SU-DHL-6 (cell line): ENCODE data around the gene IBA57.
A peak's percentile ranks its signal among the peaks of the same experiment; 100 is the strongest.

Source experiments
- H2AFZ ChIP-seq: fragments of 200-600 bp; sonication (generic); 2 replicates; pipeline ENCODE4 v1.6.1; 2014; ENCODE audit warnings: low read depth, mild to moderate bottlenecking, moderate library complexity, mixed read lengths, antibody characterized with exemption, low read length; ENCODE audit not compliant: severe bottlenecking
- H3F3A ChIP-seq: fragments of 200-600 bp; shearing (Covaris generic); 2 replicates; pipeline ENCODE4 v1.6.0; 2016; ENCODE audit warnings: antibody characterized with exemption, mild to moderate bottlenecking; ENCODE audit not compliant: insufficient read depth
- H3K27ac ChIP-seq: fragments of 200-600 bp; sonication (generic); 2 replicates; pipeline ENCODE4 v1.5.1; 2016; ENCODE audit warnings: low read depth, mild to moderate bottlenecking, low read length, moderate library complexity, mixed read lengths
- H3K27me3 ChIP-seq: fragments of 200-600 bp; sonication (generic), shearing (Covaris generic); 2 replicates; pipeline ENCODE4 v1.6.0; 2014; ENCODE audit warnings: mild to moderate bottlenecking, low read length
- H3K36me3 ChIP-seq: fragments of 200-600 bp; sonication (generic); 2 replicates; pipeline ENCODE4 v1.6.1; 2014; ENCODE audit warnings: mild to moderate bottlenecking, low read length, mixed read lengths
- H3K4me2 ChIP-seq: fragments of 300-600, 200-600 bp; shearing (Covaris generic), sonication (generic); 2 replicates; pipeline ENCODE4 v1.6.0; 2014; ENCODE audit warnings: low read length, low read depth, mild to moderate bottlenecking; ENCODE audit not compliant: poor library complexity, severe bottlenecking
- H3K4me3 ChIP-seq: fragments of 200-600 bp; sonication (generic); 2 replicates; pipeline ENCODE4 v1.5.1; 2014; ENCODE audit warnings: antibody characterized with exemption, low read length, mild to moderate bottlenecking, mixed read lengths; ENCODE audit not compliant: insufficient read depth, poor library complexity, severe bottlenecking
- H3K79me2 ChIP-seq: fragments of 200-600 bp; sonication (generic); 2 replicates; pipeline ENCODE4 v1.6.1; 2014; ENCODE audit warnings: mild to moderate bottlenecking, low read length, moderate library complexity; ENCODE audit not compliant: insufficient read depth
- H3K9ac ChIP-seq: fragments of 200-600 bp; sonication (generic); 2 replicates; pipeline ENCODE4 v1.7.0; 2014; ENCODE audit warnings: mild to moderate bottlenecking, low read length
- H3K9me2 ChIP-seq: fragments of 200-600 bp; sonication (generic); replicated peaks from 2 replicates; pipeline ENCODE4 v1.6.1; 2014; ENCODE audit warnings: low read length; ENCODE audit not compliant: insufficient read depth
- H3K9me3 ChIP-seq: fragments of 200-600 bp; sonication (generic); 2 replicates; pipeline ENCODE4 v1.6.1; 2014; ENCODE audit warnings: low read length, mixed read lengths; ENCODE audit not compliant: insufficient read depth
- H4K20me1 ChIP-seq: fragments of 200-600 bp; sonication (generic); 2 replicates; pipeline ENCODE4 v1.6.1; 2014; ENCODE audit warnings: low read depth, mild to moderate bottlenecking, antibody characterized with exemption, low read length, moderate library complexity, mixed read lengths
- CTCF ChIP-seq: fragments of 200-600 bp; sonication (generic); IDR thresholded peaks from one replicate; pipeline ENCODE4 v1.5.1; 2017; ENCODE audit warnings: antibody characterized with exemption, mild to moderate bottlenecking, low read length, moderate library complexity; ENCODE audit not compliant: insufficient read depth, poor library complexity, severe bottlenecking
- EZH2phosphoT487 ChIP-seq: fragments of 200-600 bp; sonication (generic), shearing (Covaris generic); conservative IDR thresholded peaks from 2 replicates; pipeline ENCODE4 v1.6.1; 2018; ENCODE audit warnings: mild to moderate bottlenecking, antibody characterized with exemption, low read length, moderate library complexity, mixed read lengths

Gene IBA57

GRCh38 chr1:228136901-228137300, 28.7 kb upstream of the IBA57 start:
- H3K36me3 ChIP-seq, result no peaks in the 10 kb centered on the region
- TF ChIP-seq CTCF, result no peak
- TF ChIP-seq EZH2phosphoT487, result no peak
- no peak overlapping the region for H2AFZ ChIP-seq

GRCh38 chr1:228139406-228139930, 26.1 kb upstream of the IBA57 start:
- H2AFZ ChIP-seq, result peak overlapping the region; percentile 96
- no peak for TF ChIP-seq EZH2phosphoT487
- TF ChIP-seq CTCF, result no peak
- peak overlapping the region; percentile 80 for H3K27ac ChIP-seq
- peaks cover 42% of the 10 kb centered on the region for H3K79me2 ChIP-seq
- H3K4me3 ChIP-seq, result peak overlapping the region; percentile 89
- no peaks in the 10 kb centered on the region for H3K27me3 ChIP-seq
- H3K9ac ChIP-seq, result peak overlapping the region; percentile 78
- no peaks in the 10 kb centered on the region for H3K9me3 ChIP-seq
- no peaks in the 10 kb centered on the region for H3K9me2 ChIP-seq
- H3F3A ChIP-seq, result peaks cover 9% of the 10 kb centered on the region
- H3K4me2 ChIP-seq, result peak overlapping the region; percentile 87
- H3K36me3 ChIP-seq, result no peaks in the 10 kb centered on the region
- no peaks in the 10 kb centered on the region; the same call in 1 of the 2 replicates for H4K20me1 ChIP-seq

More at GRCh38 chr1:228136901-228137300, 28.7 kb upstream of the IBA57 start:
- no peaks in the 10 kb centered on the region for H3K27me3 ChIP-seq
- H3K79me2 ChIP-seq, result peaks cover 16% of the 10 kb centered on the region
- H3F3A ChIP-seq, result peaks cover 9% of the 10 kb centered on the region
- no peaks in the 10 kb centered on the region for H3K9me3 ChIP-seq
- no peaks in the 10 kb centered on the region; the same call in 1 of the 2 replicates for H4K20me1 ChIP-seq
- no peak overlapping the region for H3K9ac ChIP-seq
- H3K4me2 ChIP-seq, result no peak overlapping the region
- no peak overlapping the region for H3K4me3 ChIP-seq
- no peak overlapping the region for H3K27ac ChIP-seq
- H3K9me2 ChIP-seq, result no peaks in the 10 kb centered on the region

- no peaks in the 10 kb centered on the region; the same call in 1 of the 2 replicates for H4K20me1 ChIP-seq
- TF ChIP-seq EZH2phosphoT487, result no peak
- no peak for TF ChIP-seq CTCF
- H3F3A ChIP-seq, result peaks cover 9% of the 10 kb centered on the region
- no peaks in the 10 kb centered on the region for H3K36me3 ChIP-seq
- peak within 1 kb of the TSS; percentile 94 for H3K4me3 ChIP-seq
- peak within 1 kb of the TSS; percentile 96 for H2AFZ ChIP-seq
- H3K4me2 ChIP-seq, result peak within 1 kb of the TSS; percentile 89
- H3K9me3 ChIP-seq, result no peaks in the 10 kb centered on the region
- H3K9ac ChIP-seq, result peak within 1 kb of the TSS; percentile 89
- H3K9me2 ChIP-seq, result no peaks in the 10 kb centered on the region
- peak within 1 kb of the TSS; percentile 80 for H3K27ac ChIP-seq
- H3K27me3 ChIP-seq, result no peaks in the 10 kb centered on the region
- peaks cover 49% of the 10 kb centered on the region for H3K79me2 ChIP-seq
These were observed 25.5 kb upstream of the IBA57 start, which contains the start of gene GUK1 for GRCh38 chr1:228139931-228140723. TSS of gene GUK1 (plus strand) at chr1:228140279. CDS start at chr1:228140303, 24 bp downstream.
